AG10803 (cell line): ENCODE results near the gene NRXN2.

ENCODE experiments used
- DNase-seq: peaks from one replicate; pipeline ENCODE4 v3.0.0; 2010; ENCODE audit warnings: low read depth
- H3K4me3 ChIP-seq: 2 replicates; pipeline ENCODE4 v1.5.1; 2011; ENCODE audit warnings: mild to moderate bottlenecking, low read length, control low read depth
- TF ChIP-seq, protein P1 (sequence below): conservative IDR thresholded peaks from 2 replicates; pipeline ENCODE4 v1.5.1; 2011; ENCODE audit warnings: mild to moderate bottlenecking, low read length, control low read depth, inconsistent platforms

Gene NRXN2

DNA sequence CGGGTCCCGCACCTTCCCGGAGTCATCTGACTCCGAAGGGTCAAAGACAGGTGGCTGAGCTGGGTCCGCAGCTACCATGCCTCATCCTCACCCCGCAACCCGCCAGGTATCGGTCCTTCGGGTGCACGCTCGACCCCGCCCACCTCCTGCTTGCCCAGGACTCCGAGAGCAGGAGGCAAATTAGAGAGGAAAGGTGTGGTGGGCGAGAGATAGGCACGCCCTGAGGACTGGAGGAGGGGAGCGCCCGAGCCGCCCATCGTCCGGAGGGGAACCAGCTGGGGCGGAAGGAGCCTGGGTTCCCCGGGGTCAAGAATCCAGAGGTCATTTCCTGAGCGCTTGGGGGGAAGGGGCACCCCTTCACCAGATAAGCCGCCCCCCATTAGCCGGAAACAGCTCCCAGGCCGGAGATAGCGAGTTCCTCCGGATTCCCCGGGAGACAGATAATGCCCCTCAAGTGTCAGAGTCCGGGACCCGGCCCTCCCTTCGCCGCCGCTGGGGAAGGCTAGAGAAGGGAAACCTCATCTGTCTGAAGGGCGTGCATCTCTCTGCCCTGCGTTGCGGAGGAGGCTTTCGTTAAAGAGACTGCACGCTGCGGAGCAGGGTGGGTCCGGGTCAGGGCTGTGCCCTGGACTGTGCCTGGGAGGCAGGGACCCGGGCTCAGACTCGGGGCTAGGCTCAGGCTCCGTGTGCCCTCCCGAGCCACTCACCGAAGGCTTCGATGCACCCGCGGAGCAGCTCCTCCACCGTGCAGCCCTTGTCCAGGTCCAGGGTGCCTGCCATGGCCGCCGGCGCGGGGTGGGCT, 19.3 kb upstream of the NRXN2 start:
- TF ChIP-seq, protein P1, sequence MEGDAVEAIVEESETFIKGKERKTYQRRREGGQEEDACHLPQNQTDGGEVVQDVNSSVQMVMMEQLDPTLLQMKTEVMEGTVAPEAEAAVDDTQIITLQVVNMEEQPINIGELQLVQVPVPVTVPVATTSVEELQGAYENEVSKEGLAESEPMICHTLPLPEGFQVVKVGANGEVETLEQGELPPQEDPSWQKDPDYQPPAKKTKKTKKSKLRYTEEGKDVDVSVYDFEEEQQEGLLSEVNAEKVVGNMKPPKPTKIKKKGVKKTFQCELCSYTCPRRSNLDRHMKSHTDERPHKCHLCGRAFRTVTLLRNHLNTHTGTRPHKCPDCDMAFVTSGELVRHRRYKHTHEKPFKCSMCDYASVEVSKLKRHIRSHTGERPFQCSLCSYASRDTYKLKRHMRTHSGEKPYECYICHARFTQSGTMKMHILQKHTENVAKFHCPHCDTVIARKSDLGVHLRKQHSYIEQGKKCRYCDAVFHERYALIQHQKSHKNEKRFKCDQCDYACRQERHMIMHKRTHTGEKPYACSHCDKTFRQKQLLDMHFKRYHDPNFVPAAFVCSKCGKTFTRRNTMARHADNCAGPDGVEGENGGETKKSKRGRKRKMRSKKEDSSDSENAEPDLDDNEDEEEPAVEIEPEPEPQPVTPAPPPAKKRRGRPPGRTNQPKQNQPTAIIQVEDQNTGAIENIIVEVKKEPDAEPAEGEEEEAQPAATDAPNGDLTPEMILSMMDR = no peak
- DNase-seq = no peak
- H3K4me3 ChIP-seq = peak overlapping the region; percentile 57

DNA sequence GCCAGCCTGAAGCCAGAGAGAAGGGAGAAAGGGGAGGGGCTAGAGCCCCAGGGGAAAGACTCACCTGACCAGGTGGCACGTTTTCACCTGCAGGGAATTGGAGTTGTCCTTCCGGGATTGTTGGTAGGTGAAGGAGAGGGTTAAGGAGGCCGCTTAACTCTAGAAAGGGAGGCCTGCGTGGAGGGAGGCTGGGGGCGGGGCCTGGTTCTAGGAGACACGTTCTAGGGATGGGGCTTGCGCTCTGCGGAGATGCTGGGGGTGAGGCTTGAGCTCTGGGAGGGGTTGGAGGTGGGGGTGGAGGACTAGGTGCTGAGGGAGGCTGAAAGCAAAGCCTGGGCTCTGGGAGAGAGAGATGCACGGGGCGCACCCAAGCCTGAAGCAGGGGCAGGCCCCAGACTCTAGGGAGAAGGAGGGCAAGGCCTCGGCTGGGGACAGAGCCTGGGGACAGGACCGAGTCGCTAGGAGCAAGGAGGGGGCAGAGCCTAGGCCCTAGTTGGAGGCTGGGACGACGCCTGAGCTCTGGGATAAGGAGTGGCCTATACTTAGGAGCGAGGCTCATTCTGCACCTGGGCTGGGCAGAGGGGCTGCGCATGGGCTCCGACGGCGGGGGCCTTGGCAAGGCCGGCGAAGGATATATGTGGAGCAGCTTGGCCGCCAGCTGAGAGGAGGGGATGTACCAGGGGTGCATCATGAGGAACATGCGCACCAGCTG, 18.5 kb upstream of the NRXN2 start:
- H3K4me3 ChIP-seq = no peak overlapping the region
- no peak for DNase-seq
- TF ChIP-seq, protein P1 = no peak

DNA sequence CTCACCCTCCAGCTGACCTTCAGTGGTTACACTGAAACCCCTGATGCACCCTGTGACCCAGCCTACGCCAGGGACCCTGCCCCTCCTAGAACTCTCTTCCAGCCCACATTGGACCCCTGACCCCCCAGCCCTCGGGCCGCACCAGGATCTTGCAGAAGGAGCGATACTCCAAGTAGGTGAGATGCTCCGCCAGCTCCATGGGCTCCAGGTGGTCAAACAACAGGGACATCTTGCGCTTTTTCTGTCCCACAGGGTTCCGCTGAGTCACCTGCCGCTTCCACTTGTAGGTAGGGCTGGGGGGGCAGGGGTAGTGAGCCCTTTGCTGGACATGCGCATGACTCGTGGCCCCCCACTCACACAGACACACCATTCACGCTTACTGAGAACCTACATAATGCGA, 16.9 kb upstream of the NRXN2 start:
- TF ChIP-seq, protein P1 = no peak
- no peak overlapping the region for H3K4me3 ChIP-seq
- DNase-seq = no peak

DNA sequence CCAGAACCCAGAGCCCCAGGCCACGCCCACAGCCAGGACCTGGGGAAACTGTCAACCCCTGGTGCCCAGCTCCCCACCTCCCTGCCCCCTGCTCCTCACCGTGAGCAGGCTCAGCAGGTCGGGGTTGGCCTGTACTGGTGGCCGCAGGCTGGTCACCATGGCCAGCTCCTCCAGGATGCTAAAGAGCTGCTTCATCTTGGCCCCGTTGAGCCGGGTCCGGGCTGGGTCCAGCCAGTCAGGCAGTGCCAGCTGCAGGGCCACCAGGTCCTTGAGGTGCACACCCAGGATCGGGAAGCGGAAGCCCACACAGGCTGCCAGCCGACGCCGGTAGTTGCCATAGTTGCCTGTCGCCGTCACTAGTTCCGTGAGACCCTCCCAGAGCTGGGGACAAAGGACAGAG, 13.7 kb upstream of the NRXN2 start:
- no peak for DNase-seq
- TF ChIP-seq, protein P1 = no peak
- H3K4me3 ChIP-seq = no peak overlapping the region

DNA sequence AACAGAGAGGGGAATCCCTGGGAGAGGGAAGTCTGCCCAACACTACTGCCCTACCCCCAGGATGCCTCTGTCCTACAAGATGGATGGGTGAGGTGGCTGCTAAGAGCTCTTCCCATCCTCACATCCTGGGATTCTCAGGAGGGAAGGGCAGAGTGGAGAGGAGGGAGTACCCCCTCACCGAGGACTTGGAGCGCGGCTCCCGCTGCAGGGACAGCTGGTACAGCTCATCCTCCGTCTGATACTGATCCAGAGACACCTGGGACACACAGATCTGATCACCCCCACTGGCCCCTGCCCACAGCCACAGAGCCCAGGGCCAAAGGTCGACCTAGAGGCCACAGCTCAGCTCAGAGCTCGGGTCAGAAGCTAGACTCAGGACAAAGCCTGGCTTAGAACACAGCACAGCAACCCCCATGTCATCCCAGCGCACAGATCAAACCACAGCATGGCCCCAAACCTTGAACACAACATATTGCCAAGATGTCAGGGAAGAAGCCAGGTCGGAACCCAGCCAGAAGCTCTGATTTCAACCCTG, 12.8 kb upstream of the NRXN2 start:
- no peak overlapping the region for H3K4me3 ChIP-seq
- TF ChIP-seq, protein P1 = no peak
- DNase-seq = no peak

DNA sequence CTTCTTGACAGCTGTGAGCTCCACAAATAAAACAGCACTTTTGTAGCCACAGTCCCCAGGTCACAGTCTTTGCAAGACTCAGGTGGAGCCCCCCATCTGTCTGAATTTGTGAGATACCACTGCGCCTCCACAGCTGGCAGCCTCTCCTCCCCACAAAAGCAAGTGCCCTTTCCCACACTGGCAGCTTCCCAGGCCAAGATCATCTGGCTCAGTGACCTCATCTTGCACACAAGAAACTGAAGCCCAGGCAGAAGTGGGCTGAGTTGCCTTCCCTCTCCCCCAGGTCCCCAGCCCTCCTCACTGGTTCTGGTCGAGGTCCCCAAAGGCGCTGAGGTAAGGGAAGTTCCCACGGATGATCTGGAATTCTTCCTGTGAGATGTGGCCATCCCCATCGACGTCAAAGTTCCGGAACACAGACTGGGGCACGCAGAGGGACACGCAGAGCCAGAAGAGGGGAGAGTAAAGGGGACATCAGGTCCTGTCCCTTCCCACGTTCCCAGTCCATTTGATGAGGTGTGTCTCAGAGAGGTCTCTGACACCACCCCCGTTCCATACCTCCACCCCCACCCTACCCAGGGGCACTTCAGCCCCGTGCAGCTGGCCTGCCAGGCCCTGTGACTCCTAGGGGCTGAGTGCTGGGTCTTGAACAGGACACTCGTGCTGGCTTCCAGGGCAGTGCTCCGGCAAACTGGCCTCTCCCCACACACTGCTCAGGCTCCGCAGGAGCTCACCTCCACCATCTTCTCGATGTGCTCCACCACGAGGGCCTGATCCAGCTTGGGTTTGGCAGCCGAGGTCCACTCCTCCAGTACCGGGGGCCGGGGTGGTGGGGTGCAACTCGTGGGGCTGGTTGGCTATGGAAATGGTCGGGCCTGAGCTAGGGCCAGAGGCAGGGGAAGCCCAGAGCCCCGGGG, 12.1 kb upstream of the NRXN2 start:
- H3K4me3 ChIP-seq = no peak overlapping the region
- DNase-seq = no peak
- TF ChIP-seq, protein P1 = no peak
